CD14-positive monocyte (primary cell): ENCODE measurements around the gene SMU1. TPM values are rescaled to one million over a fixed set of nuclear protein-coding genes. Genes with fewer than 3 reads are reported as not detected.
A peak's percentile ranks its signal among the peaks of the same experiment; 100 is the strongest.

Experiments used
- DNase-seq, 3 donors: peaks; one replicate each; pipeline ENCODE4 v3.0.0-alpha.2; 2011 to 2022
- H2AFZ ChIP-seq: 2 replicates; pipeline ENCODE4 v1.6.0; 2012; ENCODE audit warnings: mild to moderate bottlenecking, low read depth, low read length, inconsistent platforms; ENCODE audit not compliant: insufficient read depth, poor library complexity, severe bottlenecking
- H3K27ac ChIP-seq, 2 donors: 1 replicate in 1 of 2; 2 replicates in 1 of 2; pipeline ENCODE4 v1.5.1; 2012 to 2013; ENCODE audit warnings: low read length in 2 of 2, control low read depth in 1 of 2, inconsistent platforms in 1 of 2, low read depth in 1 of 2, mild to moderate bottlenecking in 1 of 2
- H3K27me3 ChIP-seq, 2 donors: one replicate each; pipeline versions ENCODE4 v1.6.0 to v1.6.1; 2011 to 2013; ENCODE audit warnings: low read length in 2 of 2; ENCODE audit not compliant: control insufficient read depth in 2 of 2, insufficient read depth in 2 of 2
- H3K36me3 ChIP-seq, 2 donors: replicated peaks in 1 of 2; 1 replicate in 1 of 2; 2 replicates in 1 of 2; pipeline versions ENCODE4 v1.5.1 to v1.6.1; 2012 to 2013; ENCODE audit warnings: low read length in 2 of 2, control low read depth in 1 of 2, inconsistent platforms in 1 of 2, mild to moderate bottlenecking in 1 of 2; ENCODE audit not compliant: insufficient read depth in 2 of 2, control insufficient read depth in 1 of 2
- H3K4me1 ChIP-seq, 2 donors: 1 replicate in 1 of 2; 2 replicates in 1 of 2; pipeline versions ENCODE4 v1.5.1 to v1.6.1; 2012 to 2013; ENCODE audit warnings: low read length in 2 of 2, control low read depth in 1 of 2, inconsistent platforms in 1 of 2, mild to moderate bottlenecking in 1 of 2, moderate library complexity in 1 of 2; ENCODE audit not compliant: insufficient read depth in 2 of 2, control insufficient read depth in 1 of 2
- H3K4me2 ChIP-seq: replicated peaks from 2 replicates; pipeline ENCODE3; 2012; ENCODE audit warnings: low read length, moderate library complexity, mild to moderate bottlenecking; ENCODE audit not compliant: poor library complexity, severe bottlenecking; ENCODE audit errors: extremely low read depth
- H3K4me3 ChIP-seq, 3 experiments: fragments of 200-600 bp in 1 of 3; sonication (generic) in 1 of 3; replicated peaks in 1 of 3; 1 replicate in 2 of 3; 2 replicates in 1 of 3; pipeline ENCODE4 v1.5.1; 2011 to 2013; ENCODE audit warnings: low read length in 3 of 3, mild to moderate bottlenecking in 3 of 3, control low read depth in 2 of 3, low read depth in 2 of 3, inconsistent platforms in 1 of 3, moderate library complexity in 1 of 3
- H3K79me2 ChIP-seq: 2 replicates; pipeline ENCODE4 v1.6.0; 2012; ENCODE audit warnings: mild to moderate bottlenecking, control low read depth, inconsistent platforms, low read length, moderate library complexity; ENCODE audit not compliant: insufficient read depth
- H3K9ac ChIP-seq: 2 replicates; pipeline ENCODE4 v1.6.0; 2017; ENCODE audit warnings: low read length, mild to moderate bottlenecking; ENCODE audit not compliant: insufficient read depth, poor library complexity, severe bottlenecking
- H3K9me3 ChIP-seq, 2 donors: replicated peaks in 1 of 2; 1 replicate in 1 of 2; 2 replicates in 1 of 2; pipeline versions ENCODE4 v1.5.1 to v1.6.1; 2012 to 2013; ENCODE audit warnings: low read length in 2 of 2, control low read depth in 1 of 2; ENCODE audit not compliant: control insufficient read depth in 1 of 2, insufficient read depth in 1 of 2
- H4K20me1 ChIP-seq: 2 replicates; pipeline ENCODE4 v1.6.0; 2012; ENCODE audit warnings: mild to moderate bottlenecking, low read length, control low read depth, moderate library complexity; ENCODE audit not compliant: insufficient read depth
- H3K27ac Mint-ChIP-seq, 7 donors: one replicate each; pipeline ENCODE4 v1.8.0; 2020; ENCODE audit warnings: mild to moderate bottlenecking in 7 of 7, mixed read lengths in 7 of 7, moderate library complexity in 6 of 7, inconsistent platforms in 2 of 7
- H3K27me3 Mint-ChIP-seq, 3 donors: one replicate each; pipeline ENCODE4 v1.8.0; 2021 to 2022; ENCODE audit warnings: low read depth in 3 of 3, mild to moderate bottlenecking in 3 of 3, mixed read lengths in 3 of 3, moderate library complexity in 3 of 3, inconsistent platforms in 1 of 3
- H3K36me3 Mint-ChIP-seq, 2 donors: one replicate each; pipeline ENCODE4 v1.8.0; 2020; ENCODE audit warnings: mixed read lengths in 2 of 2, inconsistent platforms in 1 of 2, mild to moderate bottlenecking in 1 of 2
- H3K4me1 Mint-ChIP-seq: one replicate; pipeline ENCODE4 v1.8.0; 2020; ENCODE audit warnings: mild to moderate bottlenecking, mixed read lengths
- H3K4me3 Mint-ChIP-seq, 2 donors: one replicate each; pipeline ENCODE4 v1.8.0; 2020; ENCODE audit warnings: mild to moderate bottlenecking in 2 of 2, mixed read lengths in 2 of 2, moderate library complexity in 1 of 2
- H3K9me3 Mint-ChIP-seq, 7 donors: one replicate each; pipeline ENCODE4 v1.8.0; 2020 to 2022; ENCODE audit warnings: mixed read lengths in 7 of 7, mild to moderate bottlenecking in 6 of 7, moderate library complexity in 6 of 7, inconsistent platforms in 2 of 7
- CTCF ChIP-seq: fragments of 200-600 bp; IDR thresholded peaks from one replicate; pipeline ENCODE4 v1.8.0; 2022; ENCODE audit warnings: antibody characterized with exemption, mild to moderate bottlenecking
- WGBS: methylation state at CpG from one replicate; pipeline ENCODE4 v1.1.5; 2013; ENCODE audit warnings: missing lambda C conversion rate; ENCODE audit not compliant: insufficient coverage; 5-methylcytosine and 5-hydroxymethylcytosine counted together
- intact Hi-C, 2 donors: fragments of 100-400 bp; cut with micrococcal nuclease; formaldehyde crosslinking; loops; one replicate each; pipeline versions ENCODE4 v1.15.0 to v1.15.1; 2023
- polyA plus RNA-seq, 3 donors: library from polyadenylated mRNA; depleted of rRNA in 1 of 3; unstranded in 2 of 3; stranded (reverse) in 1 of 3; fragments of 300-500 nt in 2 of 3; fragments of >200 nt in 1 of 3; fragmentation: Illumina TruSeq in 2 of 3; gene quantifications; 1 replicate in 2 of 3; 2 replicates in 1 of 3; pipeline ENCODE4 v1.2.3, GENCODE V29; 2012 to 2021

SMU1 gene
- polyA plus RNA-seq, 3 donors = 8.0 to 21.7 (median 19.3) TPM

- H3K9ac ChIP-seq = no peak overlapping the region
- Mint-ChIP-seq H3K36me3 (peaks cover 52 to 53% of the 10 kb centered on the region in 2 donors), H3K27me3 (no peaks in the 10 kb centered on the region), H3K4me1 (peaks cover 24% of the 10 kb centered on the region), H3K9me3 (peaks cover 0 to 5% (median 0%) of the 10 kb centered on the region in 7 donors), H3K27ac (peak overlapping the region in 2 of 7 donors; percentile 7 to 9), H3K4me3 (no peak overlapping the region)
- H3K27ac ChIP-seq = peak overlapping the region in 1 of 2 donors; percentile 24
- 100% methylated on average over 1 of the region's 2 CpGs for WGBS
- H3K27me3 ChIP-seq = no peaks in the 10 kb centered on the region
- intact Hi-C loops = no loop called here
- H3K9me3 ChIP-seq = no peaks in the 10 kb centered on the region
- H3K4me2 ChIP-seq = no peak overlapping the region
- TF ChIP-seq CTCF = no peak
- H3K36me3 ChIP-seq = peaks cover 35 to 58% of the 10 kb centered on the region in 2 donors
- no peak for DNase-seq
- no peaks in the 10 kb centered on the region for H3K79me2 ChIP-seq
- no peak overlapping the region for H3K4me3 ChIP-seq
- no peak overlapping the region for H2AFZ ChIP-seq
- peaks cover 21 to 25% of the 10 kb centered on the region in 2 donors for H3K4me1 ChIP-seq
- H4K20me1 ChIP-seq = no peaks in the 10 kb centered on the region
Observed at GRCh38 chr9:33048054-33048465, 28.4 kb downstream of the SMU1 start.

GRCh38 chr9:33046061-33046460 is 30.4 kb downstream of the SMU1 start:
- no peaks in the 10 kb centered on the region for H3K79me2 ChIP-seq
- H3K27ac Mint-ChIP-seq = peak overlapping the region in 2 of 7 donors; percentile 9 to 23
- no peak for DNase-seq
- no peak overlapping the region for H3K4me2 ChIP-seq
- no peak overlapping the region for H3K9ac ChIP-seq
- no peak overlapping the region for H3K27ac ChIP-seq
- no peak overlapping the region for H3K4me3 Mint-ChIP-seq
- TF ChIP-seq CTCF = no peak
- no peaks in the 10 kb centered on the region for H3K9me3 ChIP-seq
- H3K27me3 ChIP-seq = no peaks in the 10 kb centered on the region
- no peaks in the 10 kb centered on the region for H3K9me3 Mint-ChIP-seq
- no CpG with 5 or more reads among the region's 1 CpG for WGBS
- no peaks in the 10 kb centered on the region for H3K27me3 Mint-ChIP-seq
- intact Hi-C loops = no loop called here
- H3K36me3 Mint-ChIP-seq = peaks cover 39 to 41% of the 10 kb centered on the region in 2 donors
- H2AFZ ChIP-seq = no peak overlapping the region
- peaks cover 35% of the 10 kb centered on the region for H3K4me1 Mint-ChIP-seq
- peaks cover 26 to 47% of the 10 kb centered on the region in 2 donors for H3K36me3 ChIP-seq
- no peak overlapping the region for H3K4me3 ChIP-seq
- H3K4me1 ChIP-seq = peaks cover 36 to 40% of the 10 kb centered on the region in 2 donors
- H4K20me1 ChIP-seq = no peaks in the 10 kb centered on the region
